CD4-positive, alpha-beta T cell treated with Interferon gamma for 1 hour (primary cell): ENCODE results near the gene UNC5B.

Experiments
- DNase-seq: peaks from one replicate; pipeline ENCODE4 v3.0.0-alpha.2; 2020

Gene UNC5B

DNA sequence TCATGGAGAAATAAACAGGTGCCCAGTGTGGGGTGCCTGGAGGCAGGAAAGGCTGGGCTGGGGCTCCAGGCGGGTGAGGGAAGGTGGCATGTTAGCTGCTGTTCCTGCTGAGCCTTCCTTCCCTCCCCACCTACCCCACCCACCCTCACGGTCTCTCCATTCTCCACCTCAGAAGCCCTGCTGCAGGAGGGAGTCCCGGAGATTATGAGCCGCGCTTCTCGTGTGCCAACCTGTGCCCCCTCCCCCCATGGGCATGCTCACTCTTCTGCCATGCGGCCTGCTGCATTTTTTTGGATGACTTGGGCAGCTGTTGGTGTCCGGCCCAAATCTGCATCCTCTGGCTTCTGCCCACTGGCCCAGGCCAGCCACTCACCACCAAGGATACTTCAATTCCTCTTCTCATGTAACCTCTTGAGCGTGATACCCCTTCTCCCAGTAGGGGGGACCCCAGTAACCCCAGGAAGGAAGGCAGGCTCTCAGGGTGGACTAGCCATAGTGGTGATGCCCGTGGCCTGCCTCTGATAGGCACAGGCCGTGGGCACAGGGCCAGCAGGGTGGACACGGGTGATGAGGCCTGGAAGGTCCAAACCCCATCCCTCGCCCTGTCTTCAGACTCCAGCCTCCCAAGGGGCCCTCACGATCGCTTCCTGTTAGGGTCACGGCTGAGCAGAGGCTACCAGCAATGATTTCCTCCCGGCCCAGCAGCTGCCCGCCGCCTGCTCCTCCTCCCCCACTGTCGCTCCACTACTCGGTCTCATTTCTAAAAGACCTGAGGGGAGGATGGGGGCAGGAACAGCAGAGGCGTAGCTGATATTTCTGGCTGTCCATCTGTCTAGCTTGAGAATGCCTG is 27.8 kb downstream of the UNC5B start:
- DNase-seq, result no peak

DNA sequence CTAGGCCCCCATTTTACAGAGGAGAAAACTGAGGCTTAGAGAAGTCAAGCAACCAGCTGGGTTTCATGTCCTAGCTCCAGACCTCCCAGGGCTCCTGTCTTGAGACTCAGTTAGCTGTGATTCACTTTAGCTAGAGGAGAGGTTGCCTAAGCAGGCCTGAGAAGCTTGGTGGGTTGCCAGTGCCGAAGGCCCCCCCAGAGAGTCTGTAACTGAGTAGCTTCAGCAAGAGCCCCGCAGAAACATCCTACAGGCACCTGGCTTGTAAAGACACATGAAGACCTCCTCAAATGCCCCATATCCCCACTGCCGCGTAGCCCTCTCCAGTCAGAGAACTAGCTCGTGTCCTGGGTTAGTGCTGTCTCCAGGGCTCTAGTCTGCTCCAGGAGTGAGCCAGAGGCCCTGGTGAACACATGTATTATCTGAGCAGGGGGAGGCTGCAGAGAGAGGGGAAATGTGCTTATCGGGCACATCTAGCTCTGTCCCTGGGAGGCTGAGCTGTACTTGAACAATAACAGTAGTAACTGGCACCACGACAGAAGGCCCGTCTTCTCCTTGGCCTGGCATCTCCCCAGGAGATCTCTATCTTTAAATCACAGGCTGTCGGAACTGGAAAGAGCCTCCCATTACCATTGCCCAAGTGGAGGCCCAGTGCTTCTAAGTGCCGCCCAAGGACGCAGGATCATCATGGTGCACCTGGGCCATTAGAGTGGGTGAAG is 28.9 kb downstream of the UNC5B start:
- no peak for DNase-seq

DNA sequence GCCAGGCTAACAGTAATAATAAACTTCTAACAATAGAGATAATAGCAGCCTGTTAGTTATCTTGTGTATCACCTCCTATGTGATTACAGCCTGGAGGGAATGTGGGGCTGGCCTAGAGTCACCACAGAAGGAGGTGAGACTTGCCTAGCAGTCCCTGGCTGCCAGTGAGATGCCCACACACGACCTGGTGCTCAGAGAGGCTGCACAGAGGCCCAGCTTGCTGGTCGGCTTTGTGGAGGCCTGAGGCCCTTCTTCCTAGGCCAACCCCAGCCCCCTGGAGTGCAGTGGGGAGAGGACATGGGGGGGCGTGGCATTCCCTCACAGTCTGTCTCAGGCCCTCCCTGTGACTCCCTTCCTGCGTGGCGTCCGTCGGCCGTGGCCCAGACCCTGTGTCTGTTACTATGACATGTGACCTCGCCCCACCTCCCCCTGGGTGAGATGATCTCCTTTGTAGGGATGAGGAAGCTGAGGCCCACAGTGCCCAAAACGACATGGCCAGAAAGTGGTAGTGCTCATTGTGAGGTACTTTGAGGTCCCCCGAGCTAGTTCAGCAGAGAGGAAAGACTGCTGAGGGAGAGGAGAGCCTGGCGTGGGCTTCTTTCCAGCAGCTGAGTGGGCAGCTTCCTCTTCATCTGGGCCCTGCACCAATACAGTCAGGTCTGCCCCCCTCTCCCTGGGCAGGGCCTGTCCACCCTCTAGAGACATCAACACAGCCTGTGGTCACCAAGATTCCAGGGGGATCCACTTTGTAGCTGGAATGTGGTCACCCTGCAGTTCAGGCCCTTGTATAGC is 29.7 kb downstream of the UNC5B start:
- DNase-seq, result no peak

GRCh38 chr10:71242622-71243009 is 30.2 kb downstream of the UNC5B start:
- DNase-seq, result no peak

DNA sequence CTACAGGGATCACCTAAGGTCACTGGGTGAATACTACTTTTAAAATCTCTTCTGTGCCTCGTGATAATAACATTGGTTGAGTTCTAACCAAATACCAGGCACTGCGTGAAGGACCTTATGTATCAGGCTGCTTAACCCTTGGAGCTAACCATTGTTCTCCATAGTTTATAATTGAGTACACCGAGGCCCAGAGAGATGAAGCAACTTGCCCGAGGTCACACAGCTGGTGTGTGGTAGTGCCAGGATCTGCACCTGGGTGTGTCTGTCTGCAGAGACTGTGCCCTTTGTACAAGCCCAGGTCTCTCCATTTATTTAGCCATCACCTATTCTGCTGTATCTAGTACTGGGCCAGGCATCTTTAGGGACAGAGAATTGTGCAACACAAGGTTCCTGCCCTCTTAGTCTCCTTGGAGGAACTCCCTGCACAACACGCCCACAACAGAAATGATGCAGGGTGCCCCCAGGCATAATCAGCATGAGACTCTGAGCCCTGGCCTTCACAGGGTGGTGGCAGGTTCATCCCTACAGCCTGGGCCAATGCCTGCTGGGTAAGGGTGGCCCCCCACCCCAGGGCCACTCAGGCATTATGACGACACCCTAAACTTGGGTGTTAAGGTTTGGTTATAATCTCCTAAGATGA is 31.5 kb downstream of the UNC5B start:
- DNase-seq, result no peak

DNA sequence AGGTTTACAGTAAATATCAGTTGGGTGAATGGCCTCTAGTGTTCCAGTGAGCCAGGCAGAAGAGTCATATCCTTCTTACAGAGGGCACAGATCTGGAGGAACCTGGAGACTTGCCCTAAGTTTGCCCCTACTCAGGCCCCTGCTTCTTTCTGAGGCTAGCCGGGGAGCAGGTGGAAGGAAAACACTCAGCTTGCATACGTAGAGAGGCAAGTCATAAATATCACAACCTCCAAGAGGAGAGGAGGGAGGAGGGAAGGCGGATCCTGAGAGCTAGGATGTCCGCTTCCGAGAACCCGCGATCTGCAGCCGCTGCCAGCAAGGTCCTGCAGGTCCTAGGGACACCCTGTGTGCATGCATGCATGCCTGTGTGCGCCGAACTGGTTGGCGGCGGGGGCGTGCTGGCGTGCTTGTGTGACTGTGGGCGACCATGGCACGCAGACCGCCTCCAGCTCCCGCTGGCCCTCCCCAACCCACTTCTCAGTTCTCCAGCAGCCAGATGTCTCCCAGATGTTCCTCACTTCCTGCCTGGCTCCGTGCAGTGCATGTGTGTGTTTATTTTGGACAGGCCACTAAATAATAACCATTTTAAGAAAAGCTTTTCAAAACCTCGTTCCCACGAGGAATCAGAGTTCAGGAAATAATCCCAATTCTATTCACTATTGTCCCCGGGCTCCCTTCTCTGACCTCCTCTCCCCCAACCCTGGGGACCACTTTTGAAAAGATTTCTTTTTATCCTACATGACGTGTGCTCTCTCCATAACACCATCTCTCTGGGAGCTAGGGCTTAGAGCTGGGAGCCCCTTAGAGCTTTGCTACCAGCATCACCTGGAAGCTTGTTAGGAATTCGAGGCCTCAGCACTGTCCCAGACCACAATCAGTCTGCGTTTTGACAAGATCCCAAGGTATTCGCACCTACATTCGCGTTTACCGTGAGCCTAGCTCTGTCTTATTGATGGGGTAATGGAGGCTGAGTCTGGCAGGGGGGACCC is 32.4 kb downstream of the UNC5B start:
- no peak for DNase-seq

GRCh38 chr10:71245420-71246325 is 33.3 kb downstream of the UNC5B start:
- DNase-seq, result no peak

DNA sequence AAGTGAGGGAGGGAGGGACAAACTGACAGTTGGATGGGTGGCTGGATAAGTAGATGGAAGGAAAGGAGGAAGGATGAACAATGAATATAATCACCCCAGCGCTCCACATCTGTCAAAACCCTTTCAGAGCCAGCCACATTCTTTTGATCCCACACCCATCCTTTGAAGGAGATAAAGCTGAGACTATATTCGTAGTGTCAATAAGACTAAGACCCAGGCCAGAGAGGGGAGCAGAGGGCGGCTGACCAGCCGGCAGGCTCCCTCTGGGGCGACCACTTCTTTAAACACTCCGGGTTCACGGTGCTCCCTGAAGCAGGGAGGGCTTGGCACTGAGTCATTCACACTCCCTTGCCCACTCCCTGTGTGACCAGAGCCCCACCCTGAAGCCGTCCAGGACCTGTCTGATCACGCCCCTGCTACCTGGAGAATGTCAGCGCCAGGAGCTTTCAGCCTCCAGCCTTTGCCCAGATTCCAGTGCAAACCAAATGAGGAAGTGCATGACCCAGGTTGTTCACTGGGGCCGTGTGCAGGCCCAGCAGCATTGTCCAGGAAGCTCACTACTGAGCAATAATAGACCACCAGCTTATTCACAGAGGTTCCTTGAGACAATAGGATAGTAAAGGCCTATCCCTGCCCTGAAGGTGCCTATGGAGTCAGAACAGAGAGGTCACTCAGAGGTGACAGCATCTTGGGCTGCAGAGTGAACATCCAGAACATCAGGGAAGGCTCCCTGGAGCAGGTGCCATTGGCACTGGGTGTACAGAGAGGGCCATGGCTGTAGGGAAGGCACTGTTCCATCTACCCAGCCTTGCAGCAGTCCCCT is 34.4 kb downstream of the UNC5B start:
- no peak for DNase-seq

DNA sequence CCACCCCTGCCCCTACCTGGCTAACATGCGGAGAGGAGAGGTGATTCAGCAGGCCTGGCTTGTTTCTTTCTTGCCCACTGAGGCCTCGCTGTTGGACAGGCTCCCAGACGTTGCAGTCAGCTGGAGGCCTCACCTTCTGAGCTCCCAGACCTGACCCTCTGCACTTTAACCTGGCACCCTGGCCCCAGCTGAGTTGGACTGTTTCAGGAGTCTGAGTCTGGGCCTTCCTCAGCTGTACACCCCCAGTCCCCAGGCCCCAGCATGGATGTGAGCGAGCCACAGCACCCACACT is 35.0 kb downstream of the UNC5B start:
- no peak for DNase-seq

- no peak for DNase-seq
These were observed 35.4 kb downstream of the UNC5B start for GRCh38 chr10:71247804-71248203.

- DNase-seq, result no peak
These were observed 35.8 kb downstream of the UNC5B start for GRCh38 chr10:71248210-71248609.

- DNase-seq, result no peak
These were observed 37.6 kb downstream of the UNC5B start for GRCh38 chr10:71249996-71250395.

- DNase-seq, result no peak
These were observed 38.0 kb downstream of the UNC5B start for GRCh38 chr10:71250405-71250804.

- DNase-seq, result no peak
These were observed 38.5 kb downstream of the UNC5B start for GRCh38 chr10:71250842-71251241.

GRCh38 chr10:71251319-71251718 is 38.9 kb downstream of the UNC5B start:
- no peak for DNase-seq

GRCh38 chr10:71252220-71252619 is 39.9 kb downstream of the UNC5B start:
- no peak for DNase-seq

DNA sequence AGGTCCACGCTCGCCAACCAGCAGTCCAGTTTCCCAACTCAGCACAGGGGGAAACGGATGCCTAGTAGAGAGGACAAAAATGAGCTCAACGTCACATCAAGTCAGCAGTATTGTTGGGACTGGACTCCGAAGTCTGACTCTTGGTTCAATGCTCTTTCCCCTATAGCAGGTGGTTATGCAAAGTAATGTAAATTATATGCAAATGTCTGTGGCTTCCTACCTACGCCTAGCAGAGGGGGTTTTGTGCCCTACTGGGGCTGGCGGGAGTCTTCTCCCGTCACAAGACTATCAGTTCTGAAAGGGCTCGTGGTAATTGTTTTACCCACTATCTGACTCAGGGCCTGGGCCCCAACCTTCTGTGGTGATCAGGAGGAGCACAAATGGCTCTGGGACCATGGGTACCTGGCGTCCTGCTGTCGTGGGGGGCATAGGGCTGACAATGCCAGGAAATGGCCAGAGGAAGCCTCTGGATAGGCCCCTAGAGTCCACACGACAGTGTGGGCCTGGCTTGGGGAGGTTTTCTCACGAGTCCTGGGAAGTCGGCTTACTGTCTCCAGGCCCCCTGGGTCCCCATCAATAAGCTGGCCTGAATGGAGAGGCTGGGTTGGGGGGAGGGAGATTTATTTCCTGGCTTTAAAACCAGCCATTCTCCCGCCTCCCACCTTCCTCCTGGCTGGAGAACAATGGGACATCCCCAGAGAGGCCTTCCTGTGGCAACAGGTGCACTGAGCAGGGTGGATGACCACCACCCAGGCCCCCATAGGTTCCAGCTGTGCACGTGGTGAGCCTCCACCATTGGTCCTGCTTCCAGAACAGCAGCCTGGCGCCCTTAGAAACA is 41.8 kb downstream of the UNC5B start:
- no peak for DNase-seq

DNA sequence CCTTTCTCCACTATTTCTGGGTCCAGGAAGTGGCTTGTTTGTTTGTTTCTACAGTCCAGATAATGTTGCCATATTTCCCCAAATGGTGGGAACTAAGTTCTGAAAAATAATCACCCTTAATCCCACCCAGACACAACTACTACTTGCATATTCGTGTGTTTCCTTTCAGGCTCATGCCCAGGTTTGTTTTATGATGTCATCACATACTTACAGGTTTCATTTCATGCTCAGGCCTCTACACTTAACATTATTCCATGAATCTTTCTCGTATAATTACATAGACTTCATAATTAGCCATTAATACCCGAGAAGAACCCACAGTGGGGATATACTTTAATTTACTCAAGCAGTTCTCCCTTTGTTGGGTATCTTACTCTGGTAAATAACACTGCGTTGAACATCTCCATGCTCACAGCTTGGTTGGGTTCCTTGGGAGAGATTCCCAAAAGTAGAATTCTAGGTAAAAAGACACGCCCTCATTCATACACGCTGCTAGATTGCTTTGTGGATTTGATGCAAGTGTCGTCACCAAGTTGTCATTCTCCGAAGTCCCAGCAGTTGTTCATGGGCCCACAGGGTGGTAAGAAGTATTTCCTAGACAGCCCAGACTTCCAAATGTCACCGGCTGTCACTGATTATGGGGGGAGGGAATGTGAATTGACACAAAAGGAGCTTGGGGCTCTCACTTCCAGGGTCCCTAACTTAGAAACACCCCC is 42.6 kb downstream of the UNC5B start:
- no peak for DNase-seq

- no peak for DNase-seq
These were observed 43.1 kb downstream of the UNC5B start for GRCh38 chr10:71255550-71255807.
